K562 (cell line): ENCODE data around the gene TP73. TPM values are rescaled to one million over a fixed set of nuclear protein-coding genes. Genes with fewer than 3 reads are reported as not detected.

ENCODE experiments used
- CSDE1 ChIP-seq, 2 experiments: fragments of 450-650 bp; IDR thresholded peaks; 2 replicates each; pipeline ENCODE4 v1.6.1; 2016; ENCODE audit warnings: mild to moderate bottlenecking in 1 of 2
- CTCF ChIP-seq, 3 experiments: IDR thresholded peaks in 2 of 3; conservative IDR thresholded peaks in 1 of 3; 2 replicates each; pipeline ENCODE4 v1.5.1; 2011 to 2012; ENCODE audit warnings: low read length in 3 of 3, mild to moderate bottlenecking in 3 of 3, control low read depth in 2 of 3, improper control_type of control experiment in 1 of 3, inconsistent platforms in 1 of 3, low read depth in 1 of 3, mixed read lengths in 1 of 3, moderate library complexity in 1 of 3; ENCODE audit not compliant: insufficient read depth in 2 of 3
- CXXC5 ChIP-seq: fragments of 250-450 bp; sonication (Bioruptor Pico); IDR thresholded peaks from 2 replicates; pipeline ENCODE4 v1.8.0; 2022; ENCODE audit warnings: inconsistent platforms, mild to moderate bottlenecking, moderate library complexity
- GTF2B ChIP-seq: IDR thresholded peaks from 2 replicates; pipeline ENCODE4 v1.6.1; 2011; ENCODE audit not compliant: insufficient read length; ENCODE audit errors: extremely low read depth
- KDM2B ChIP-seq: fragments of 250-450 bp; sonication (Bioruptor Pico); IDR thresholded peaks from 2 replicates; pipeline ENCODE4 v1.8.0; 2021; ENCODE audit warnings: mild to moderate bottlenecking, moderate library complexity
- MYNN ChIP-seq, 2 experiments: sonication (generic); formaldehyde crosslinking in 1 of 2; IDR thresholded peaks; 2 replicates each; pipeline versions ENCODE4 v1.5.0 to v1.6.1; 2016 to 2020; ENCODE audit warnings: antibody characterized with exemption in 1 of 2, missing genetic modification reagents in 1 of 2
- NFYB ChIP-seq: IDR thresholded peaks from 2 replicates; pipeline ENCODE4 v1.6.1; 2011; ENCODE audit warnings: mild to moderate bottlenecking, moderate library complexity; ENCODE audit not compliant: insufficient read length; ENCODE audit errors: extremely low read depth
- NONO ChIP-seq, 2 experiments: fragments of 200-400 bp in 1 of 2; fragments of 450-650 bp in 1 of 2; formaldehyde crosslinking in 1 of 2; IDR thresholded peaks; 2 replicates each; pipeline ENCODE4 v1.6.1; 2017; ENCODE audit warnings: low read depth in 2 of 2, mild to moderate bottlenecking in 2 of 2, moderate library complexity in 2 of 2, low read length in 1 of 2
- RBM14 ChIP-seq: fragments of 200-400 bp; formaldehyde crosslinking; IDR thresholded peaks from 2 replicates; pipeline ENCODE4 v1.6.1; 2018; ENCODE audit warnings: low read depth, mild to moderate bottlenecking, low read length, moderate library complexity, borderline replicate concordance; ENCODE audit not compliant: insufficient read depth
- RREB1 ChIP-seq: fragments of 250-450 bp; sonication (Bioruptor Pico); IDR thresholded peaks from 2 replicates; pipeline ENCODE4 v1.4.0; 2020
- TFAP4 ChIP-seq: sonication (generic); formaldehyde crosslinking; IDR thresholded peaks from 2 replicates; pipeline ENCODE4 v1.8.0; 2022; ENCODE audit warnings: missing genetic modification reagents, mild to moderate bottlenecking, moderate library complexity, borderline replicate concordance
- ZKSCAN3 ChIP-seq: fragments of 250-450 bp; sonication (Bioruptor Pico); IDR thresholded peaks from 2 replicates; pipeline ENCODE4 v1.4.0; 2020
- ZNF224 ChIP-seq: sonication (generic); formaldehyde crosslinking; IDR thresholded peaks from 2 replicates; pipeline ENCODE4 v1.8.0; 2022; ENCODE audit warnings: mild to moderate bottlenecking, missing genetic modification reagents
- ZNF3 ChIP-seq: fragments of 250-450 bp; sonication (Bioruptor Pico); IDR thresholded peaks from 2 replicates; pipeline ENCODE4 v1.5.0; 2021; ENCODE audit warnings: mild to moderate bottlenecking, moderate library complexity
- ZNF384 ChIP-seq: IDR thresholded peaks from 2 replicates; pipeline ENCODE4 v1.6.1; 2012; ENCODE audit warnings: low read depth, low read length, improper control_type of control experiment
- ZSCAN29 ChIP-seq: fragments of 450-650 bp; IDR thresholded peaks from 2 replicates; pipeline ENCODE4 v1.6.1; 2017
- polyA plus RNA-seq, 8 experiments: library from polyadenylated mRNA; depleted of rRNA in 4 of 8; stranded (reverse) in 5 of 8; unstranded in 3 of 8; fragments of >200 nt; fragmentation: Nextera tagmentation in 2 of 8; fragmentation: Illumina TruSeq in 1 of 8; extraction: Ambion mirVana in 2 of 8; extraction: Trizol in 1 of 8; gene quantifications; 2 replicates each; pipeline versions ENCODE4 v1.2.1 to v1.2.3, GENCODE V29; 2011 to 2014; ENCODE audit warnings: inconsistent platforms in 1 of 8, missing spikeins in 1 of 8
- total RNA-seq, 7 experiments: library from RNA; depleted of rRNA in 6 of 7; stranded (reverse); fragments of >200 nt in 6 of 7; fragmentation: Illumina TruSeq in 2 of 7; extraction: Trizol in 2 of 7; gene quantifications; 2 replicates each; pipeline versions ENCODE4 v1.2.1 to v1.2.3, GENCODE V29; 2011 to 2021; ENCODE audit warnings: low replicate concordance in 1 of 7

The TP73 gene
- total and polyA plus RNA-seq, 9 of the 15 experiments (the other 6 are each of a cell fraction or from before 2014, with no cell fraction given), result 0.07 to 1.6 (median 0.40) TPM; not detected in 2

GRCh38 chr1:3775490-3776230, 123.3 kb downstream of the TP73 start (continued):
- TF ChIP-seq MYNN (IDR thresholded peaks at IDR 0.05) (peak; percentile 95), MYNN (CRISPR knock-in tag; IDR thresholded peaks at IDR 0.05) (no peak), CXXC5 (CRISPR knock-in tag) (peak; percentile 69; the same call in 1 of the 2 replicates), ZKSCAN3 (CRISPR knock-in tag) (no peak), NFYB (no peak), CSDE1 (IDR thresholded peaks at IDR 0.05) (no peak), RREB1 (no peak), KDM2B (CRISPR knock-in tag) (0 out of 2 replicates have a peak, but pooled peaks have one; percentile 75), RBM14 (0 out of 2 replicates have a peak, but pooled peaks have one; percentile 46), ZNF224 (0 out of 2 replicates have a peak, but pooled peaks have one; percentile 36), ZNF384 (0 out of 2 replicates have a peak, but pooled peaks have one; percentile 30), NONO (IDR thresholded peaks at IDR 0.05; ENCODE audit: low read depth in 2 of 2, low read length in 1 of 2) (peak in 1 of 2 experiments; percentile 47; a peak in 1 of 4 replicates), CTCF (IDR thresholded peaks at IDR 0.05 in 2 of 3, conservative IDR thresholded peaks at IDR 0.05 in 1 of 3; ENCODE audit: insufficient read depth in 2 of 3, low read depth in 1 of 3, low read length in 3 of 3) (peak; percentile 66 to 79 (median 69)), TFAP4 (CRISPR knock-in tag) (peak; percentile 99), GTF2B (no peak), ZNF3 (CRISPR knock-in tag) (no peak), ZSCAN29 (peak; percentile 39; the same call in 1 of the 2 replicates)
